ENCODE results near the gene CASK.

Gene CASK

DNA sequence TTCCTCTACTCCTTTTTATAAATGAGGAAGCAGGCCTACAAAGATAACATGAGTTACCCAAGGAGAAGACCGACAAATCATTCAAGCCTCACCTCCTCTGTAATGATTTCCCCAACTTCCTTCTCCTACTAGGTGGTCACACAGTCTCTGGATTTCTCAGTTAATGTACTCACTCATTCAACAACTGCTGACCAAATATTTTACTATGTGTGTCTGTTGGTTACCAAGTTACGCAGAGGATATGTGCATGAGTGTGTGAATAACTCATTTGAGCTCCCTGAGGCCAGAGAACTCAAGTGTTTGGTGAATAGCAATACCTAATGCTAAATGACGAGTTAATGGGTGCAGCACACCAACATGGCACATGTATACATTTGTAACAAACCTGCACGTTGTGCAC, 10.4 kb downstream of the CASK start:
- DNase-seq (ENCODE audit: low read depth): peak; percentile 9

DNA sequence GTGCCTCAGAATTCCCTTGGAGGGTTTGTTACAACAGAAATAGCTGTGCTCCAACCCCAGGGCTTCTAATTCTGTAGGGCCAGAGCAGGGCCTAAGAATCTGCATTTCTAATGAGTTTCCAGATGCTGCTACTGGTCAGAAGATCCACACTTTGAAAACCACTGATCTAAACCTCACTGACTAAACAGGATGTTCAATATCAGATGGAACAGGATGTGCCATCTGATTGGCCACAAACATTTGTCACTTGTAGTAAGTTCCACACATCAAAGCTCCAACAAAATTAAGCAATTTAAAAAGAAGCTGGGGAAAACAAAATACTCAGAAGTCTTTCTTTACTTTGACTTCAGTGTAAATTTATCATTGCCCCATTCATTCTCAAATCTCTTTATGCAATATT, 14.3 kb downstream of the CASK start:
- no peak for DNase-seq (ENCODE audit: low read depth)

DNA sequence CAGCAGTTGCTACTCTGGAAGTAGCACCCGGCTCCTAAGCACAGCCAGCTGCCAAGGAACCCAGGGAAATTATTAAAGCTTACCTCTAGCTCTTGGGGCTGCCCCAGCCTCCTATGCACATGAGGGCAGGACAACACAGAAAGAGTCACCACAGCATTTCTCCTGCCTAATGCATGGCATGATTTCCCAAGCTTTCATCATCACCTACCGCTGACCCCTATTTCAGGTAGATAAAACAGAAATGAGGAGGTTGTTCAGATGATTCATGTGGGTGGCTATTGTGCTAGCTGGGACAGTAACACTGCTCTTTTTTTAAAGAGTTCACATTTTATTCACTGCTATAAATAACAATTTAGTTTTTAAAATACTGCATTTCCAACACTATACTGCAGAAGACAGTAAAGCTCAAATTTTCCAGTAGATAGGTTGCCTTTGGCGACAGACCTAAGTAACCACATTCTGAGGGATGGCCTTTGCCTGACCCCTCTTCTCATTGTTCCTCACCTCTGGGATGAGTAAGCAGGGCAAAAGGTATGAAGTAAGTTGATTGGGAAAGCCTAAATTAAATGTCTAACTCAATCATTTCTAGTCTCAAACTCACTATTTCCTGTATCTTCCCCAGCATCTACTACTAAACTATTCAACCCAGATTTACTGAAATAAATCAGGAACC, 16.7 kb downstream of the CASK start:
- DNase-seq (ENCODE audit: low read depth): peak; percentile 8

DNA sequence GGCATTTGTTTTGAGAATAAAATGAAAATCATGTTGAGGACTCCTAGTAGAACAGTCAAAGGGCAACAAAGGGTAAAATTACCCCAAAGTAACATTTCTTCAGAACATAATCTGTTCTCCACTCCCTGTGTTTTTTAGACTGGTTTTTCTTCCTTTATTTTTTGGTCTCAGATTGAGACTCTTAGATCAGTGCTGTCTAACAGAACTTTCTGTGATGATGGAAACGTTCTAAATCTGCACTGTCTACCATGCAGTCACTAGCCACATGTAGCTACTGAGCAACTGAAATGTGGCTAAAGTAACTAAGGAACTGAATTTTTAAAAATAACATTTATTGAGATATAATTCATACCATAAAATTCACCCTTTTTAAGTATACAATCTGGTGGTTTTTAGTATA, 19.8 kb downstream of the CASK start:
- DNase-seq (ENCODE audit: low read depth): no peak

DNA sequence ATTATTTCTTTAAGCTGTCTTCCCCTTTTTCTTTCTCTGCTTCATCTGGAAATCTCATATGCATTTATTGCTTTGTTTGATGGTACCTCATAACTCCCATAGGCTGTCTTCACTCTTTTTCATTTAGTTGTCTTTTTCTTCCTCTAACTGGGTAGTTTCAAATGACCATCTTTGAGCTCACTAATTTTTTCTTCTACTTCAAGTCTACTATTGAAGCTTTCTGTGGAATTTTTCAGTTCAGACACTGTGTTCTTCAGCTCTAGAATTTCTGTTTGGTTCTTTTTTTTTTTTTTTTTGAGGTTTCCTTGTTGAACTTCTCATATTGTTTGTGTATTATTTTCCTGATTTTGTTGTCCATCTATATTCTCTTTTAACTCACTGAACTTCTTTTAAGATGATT, 23.0 kb downstream of the CASK start:
- no peak for DNase-seq (ENCODE audit: low read depth)

DNA sequence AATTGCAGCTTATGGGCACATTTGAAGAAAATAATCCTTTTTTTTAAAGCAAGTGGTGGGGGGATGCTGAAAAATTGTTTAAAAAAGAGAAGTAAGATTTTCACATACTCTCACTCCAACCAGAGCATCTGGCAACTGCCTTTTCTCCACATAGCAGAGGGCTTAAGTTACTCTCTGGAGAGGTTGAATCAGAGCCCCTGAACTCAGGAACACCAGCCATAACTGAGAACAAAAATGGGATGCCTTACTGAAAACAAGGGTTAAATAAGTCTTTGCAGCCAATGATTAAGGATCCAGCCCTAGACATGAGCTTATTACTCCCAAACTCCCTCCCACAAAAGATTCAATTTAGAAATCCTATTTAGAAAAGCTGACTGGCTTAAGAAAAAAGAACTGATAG, 27.5 kb downstream of the CASK start:
- DNase-seq (ENCODE audit: low read depth): no peak

DNA sequence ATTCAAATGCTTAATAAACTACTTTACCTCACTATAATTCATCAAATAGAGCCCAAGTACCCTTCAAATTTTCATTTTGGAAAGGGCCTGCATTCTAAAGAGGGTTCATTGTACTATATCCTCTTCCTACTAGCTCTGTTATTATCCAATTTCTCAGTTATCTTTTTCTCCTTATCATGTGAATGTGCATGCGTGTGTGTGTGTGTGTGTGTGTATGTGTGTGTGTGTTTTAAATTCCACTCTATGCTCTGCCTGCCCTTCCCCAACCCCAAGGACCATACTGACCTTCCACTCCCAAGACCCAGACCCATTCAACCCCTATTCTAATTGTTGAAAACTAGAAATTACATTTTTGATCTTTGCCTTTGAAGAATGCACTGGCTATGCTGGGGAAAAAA, 33.3 kb downstream of the CASK start:
- no peak for DNase-seq (ENCODE audit: low read depth)

DNA sequence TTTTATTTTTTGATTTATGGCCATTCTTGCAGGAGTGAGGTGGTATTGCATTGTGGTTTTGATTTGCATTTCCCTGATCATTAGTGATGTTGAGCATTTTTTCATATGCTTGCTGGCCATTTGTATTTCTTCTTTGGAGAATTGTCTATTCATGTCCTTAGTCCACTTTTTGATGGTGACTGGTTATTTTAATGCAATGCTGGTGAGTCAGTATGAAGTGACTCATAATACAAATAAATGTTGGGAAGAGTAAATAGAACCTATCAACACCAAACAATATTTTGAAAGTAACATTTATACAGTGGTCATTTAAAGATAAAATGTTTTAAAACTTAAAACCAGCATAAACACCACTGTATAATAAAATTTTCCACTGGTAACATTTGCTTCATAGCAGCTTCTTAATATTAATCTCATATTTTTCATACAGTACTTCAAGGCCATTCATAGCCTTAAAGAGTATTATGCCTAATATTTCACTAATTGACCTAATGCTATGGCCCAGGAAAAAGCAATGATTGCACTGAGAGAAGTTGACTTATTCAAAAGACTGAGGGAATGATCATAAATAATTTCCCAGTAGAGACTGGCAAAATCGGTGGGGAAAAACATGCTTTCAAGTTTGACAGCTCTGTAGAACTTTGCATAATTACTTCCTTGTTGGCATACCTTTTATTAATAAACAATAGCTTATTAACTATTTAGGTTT, 33.9 kb downstream of the CASK start:
- peak; percentile 58 for DNase-seq (ENCODE audit: low read depth)

DNA sequence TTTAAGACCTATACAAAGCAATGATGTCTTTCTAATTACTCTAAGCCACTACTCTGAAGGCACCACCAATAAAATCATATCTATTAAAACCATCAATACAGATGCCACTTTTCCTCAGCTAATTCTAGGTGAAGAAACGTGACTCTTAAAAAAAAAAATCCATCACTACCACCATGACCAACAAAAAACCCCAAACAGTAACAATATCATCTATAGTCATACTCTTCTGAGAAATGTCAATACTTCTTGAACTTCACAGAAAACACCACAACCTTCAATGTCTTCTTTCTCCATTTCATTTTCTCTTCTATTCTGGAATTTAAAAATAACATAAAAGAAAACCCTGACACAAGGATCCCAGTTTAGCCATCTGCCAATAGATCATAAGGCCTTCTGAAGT, 35.7 kb downstream of the CASK start:
- no peak for DNase-seq (ENCODE audit: low read depth)

DNA sequence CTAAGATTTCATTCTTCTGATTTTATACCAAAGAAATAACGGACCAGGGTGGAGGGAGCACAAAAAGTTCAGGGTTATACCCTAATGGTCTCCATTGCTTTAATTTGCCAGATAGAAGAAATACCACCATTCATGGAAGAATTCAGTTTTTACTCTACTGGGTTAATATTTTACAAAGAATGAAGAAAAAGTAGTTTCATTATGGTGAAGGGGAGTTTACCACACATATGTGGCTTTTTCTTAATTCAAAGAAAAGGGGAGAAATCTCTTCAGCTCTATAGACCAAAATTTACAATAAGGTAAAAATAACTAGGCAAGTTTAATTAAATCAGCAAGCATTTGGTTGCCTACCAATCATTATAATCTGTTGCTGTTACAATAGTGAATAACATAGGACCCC, 37.6 kb downstream of the CASK start:
- DNase-seq (ENCODE audit: low read depth): no peak

DNA sequence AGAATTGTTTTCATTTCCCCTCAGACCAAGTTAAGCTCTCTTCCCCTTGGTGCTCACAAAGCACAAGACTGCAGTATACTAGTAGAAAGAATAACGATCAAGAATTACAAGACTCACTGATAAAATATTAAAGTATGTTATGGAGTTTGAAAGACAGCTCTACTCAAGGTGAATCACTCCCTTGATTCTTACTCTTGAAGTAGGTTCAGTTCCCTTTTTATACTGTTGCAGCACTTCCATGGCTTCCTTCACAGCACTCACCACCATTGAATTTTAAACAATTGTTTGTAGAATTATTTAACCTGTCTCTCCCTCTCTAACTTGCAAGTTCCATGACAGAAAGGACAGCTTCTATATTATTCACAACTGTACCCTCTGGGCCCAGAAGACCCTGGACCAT, 42.2 kb downstream of the CASK start:
- DNase-seq (ENCODE audit: low read depth): no peak

DNA sequence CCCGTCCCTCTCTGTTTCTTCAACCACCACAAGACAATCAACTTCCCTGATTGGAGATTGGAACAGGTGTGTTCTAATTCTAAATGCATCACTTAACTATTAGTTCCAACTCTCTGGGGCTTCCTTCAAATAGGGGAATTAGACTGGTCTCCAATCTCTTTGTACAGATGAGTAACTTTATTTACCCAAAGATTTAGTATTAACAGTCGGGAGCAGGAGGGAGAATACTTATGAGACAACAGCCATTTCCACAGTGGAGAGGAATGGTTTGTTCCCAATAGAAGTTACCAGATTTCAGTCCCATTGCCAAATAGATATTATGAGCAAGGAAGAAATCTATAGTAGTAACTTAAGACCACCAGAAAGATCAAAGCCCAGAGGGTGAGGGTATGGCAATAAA, 46.2 kb downstream of the CASK start:
- no peak for DNase-seq (ENCODE audit: low read depth)

DNA sequence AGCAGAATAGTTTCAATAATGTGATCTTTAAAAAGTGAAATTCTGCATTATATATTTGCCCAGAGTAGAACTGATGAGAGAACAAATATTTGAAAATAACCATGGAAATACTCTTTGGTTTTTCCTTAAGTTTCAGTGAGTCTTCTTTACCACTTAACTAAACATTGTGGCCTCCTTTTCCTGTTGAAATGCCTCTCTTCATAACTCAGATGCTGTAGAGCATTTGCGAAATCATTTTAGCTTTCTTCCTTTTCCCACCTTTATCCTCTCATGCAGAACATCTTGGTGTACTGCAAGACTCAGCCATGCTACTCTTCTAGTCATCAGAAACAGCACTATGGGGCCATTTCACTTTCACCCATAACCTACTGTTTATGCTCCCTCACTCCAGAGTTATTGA, 48.2 kb downstream of the CASK start:
- peak; percentile 4 for DNase-seq (ENCODE audit: low read depth)

DNA sequence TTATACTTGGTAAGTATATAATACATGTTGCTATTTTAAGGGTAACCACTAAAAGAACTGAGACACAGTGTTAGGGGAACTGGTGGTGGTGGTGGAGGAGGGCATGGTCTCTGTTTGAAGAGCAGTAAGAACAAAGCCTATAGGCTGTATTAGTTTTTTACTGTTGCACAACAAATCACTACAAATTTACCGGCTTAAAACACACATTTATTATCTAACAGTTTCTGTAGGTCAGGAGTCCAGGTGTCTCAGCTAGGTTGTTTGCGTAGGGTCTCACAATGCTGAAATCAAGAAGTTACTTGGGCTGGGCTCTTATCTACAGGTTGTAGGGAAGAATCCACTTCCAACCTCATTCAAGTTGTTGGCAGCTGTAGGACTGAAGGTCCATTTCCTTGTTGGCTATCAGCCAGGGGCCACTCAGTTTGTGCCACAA, 52.6 kb downstream of the CASK start:
- DNase-seq (ENCODE audit: low read depth): no peak

DNA sequence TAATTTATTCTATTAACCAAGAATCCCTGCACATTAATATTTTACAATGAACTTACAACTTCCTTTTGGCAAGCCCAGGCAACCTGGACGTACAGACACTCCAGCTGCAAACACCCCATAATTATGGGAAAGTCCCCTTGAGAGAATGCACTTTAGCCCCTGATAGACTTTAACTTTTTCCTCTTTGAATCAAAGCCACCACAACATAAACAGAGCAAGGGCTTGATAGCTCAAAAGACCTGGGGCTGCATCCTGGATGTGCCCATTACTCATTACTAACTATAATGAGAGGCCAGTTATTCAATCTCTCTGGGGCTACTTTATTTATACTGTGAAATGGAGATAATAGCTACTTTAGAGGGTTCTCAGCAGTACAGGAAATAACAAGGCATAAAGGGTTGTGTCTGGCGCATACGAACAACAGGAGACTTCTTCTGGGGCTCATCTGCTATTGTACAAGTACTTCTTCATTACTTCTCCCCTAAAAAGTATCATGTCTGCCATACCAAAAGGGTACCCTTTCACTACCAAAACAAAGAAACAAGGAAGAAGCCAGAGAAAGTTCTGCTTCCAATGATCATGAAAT, 54.9 kb downstream of the CASK start:
- DNase-seq (ENCODE audit: low read depth): no peak

DNA sequence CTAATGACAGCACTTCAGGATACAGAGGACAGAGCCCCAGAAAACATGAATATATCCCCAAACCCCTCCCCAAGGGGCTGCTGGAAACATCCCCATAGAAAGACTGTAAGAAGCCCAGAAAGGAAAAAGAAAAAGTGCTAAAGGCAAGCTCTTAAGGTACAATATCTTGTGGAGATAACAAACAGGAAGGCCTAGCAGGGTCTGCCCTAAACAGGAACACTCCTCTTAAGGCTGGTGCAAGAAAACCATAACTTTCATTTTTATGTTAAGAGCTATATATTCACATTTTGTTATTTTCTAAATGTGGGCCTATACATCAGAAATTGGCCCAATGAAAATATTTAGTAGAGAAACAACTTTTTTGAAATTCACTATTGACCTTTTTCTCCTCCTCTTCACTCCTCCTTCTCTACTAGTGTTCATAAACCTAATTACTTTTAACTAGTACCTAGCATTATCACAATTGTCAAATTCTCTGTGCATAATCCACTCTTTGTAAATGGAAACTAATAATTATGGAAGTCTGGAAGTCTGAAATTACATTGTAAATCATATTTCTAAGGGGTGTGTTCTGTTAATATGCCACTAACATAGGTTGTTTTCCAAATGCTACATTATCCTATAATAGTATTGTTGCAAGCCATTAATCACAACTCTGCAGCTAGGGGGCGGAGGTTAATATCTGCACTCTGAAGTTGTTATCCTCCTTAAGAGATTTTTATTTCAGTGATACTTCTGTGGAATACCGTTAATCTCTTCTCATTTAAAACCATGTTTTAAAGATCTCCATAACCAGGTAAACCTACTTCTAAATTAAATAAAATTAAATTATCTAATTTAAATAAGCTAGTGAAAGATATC, 59.8 kb downstream of the CASK start:
- DNase-seq (ENCODE audit: low read depth): no peak

DNA sequence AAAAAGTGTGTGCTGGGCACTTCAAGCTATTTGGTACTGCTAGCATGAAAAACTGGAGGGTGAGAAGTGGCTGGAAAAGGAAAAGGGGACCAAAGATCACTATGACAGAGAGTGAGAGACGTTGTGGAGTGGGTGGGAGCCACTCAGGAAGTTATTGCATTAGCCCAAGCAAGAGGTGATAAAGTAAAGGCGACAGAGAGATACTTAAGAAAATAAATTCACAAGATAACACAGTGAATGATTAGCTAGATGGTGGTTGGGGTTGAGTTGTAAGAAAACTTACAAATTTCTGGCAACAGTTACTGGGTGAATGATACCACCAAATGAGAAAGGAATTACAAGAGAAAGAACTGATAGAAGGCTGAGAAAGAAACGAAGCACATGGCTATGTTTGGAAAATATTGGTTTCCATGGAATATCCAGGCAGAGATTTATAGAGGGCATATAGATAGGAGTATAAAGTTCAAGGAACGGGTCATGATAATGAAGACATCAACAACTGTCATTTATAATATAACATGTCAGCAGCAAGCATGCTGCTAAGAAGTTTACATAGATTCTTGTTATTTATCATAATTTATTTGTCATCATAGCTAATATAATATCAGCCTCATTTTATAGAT, 60.7 kb downstream of the CASK start:
- no peak for DNase-seq (ENCODE audit: low read depth)

DNA sequence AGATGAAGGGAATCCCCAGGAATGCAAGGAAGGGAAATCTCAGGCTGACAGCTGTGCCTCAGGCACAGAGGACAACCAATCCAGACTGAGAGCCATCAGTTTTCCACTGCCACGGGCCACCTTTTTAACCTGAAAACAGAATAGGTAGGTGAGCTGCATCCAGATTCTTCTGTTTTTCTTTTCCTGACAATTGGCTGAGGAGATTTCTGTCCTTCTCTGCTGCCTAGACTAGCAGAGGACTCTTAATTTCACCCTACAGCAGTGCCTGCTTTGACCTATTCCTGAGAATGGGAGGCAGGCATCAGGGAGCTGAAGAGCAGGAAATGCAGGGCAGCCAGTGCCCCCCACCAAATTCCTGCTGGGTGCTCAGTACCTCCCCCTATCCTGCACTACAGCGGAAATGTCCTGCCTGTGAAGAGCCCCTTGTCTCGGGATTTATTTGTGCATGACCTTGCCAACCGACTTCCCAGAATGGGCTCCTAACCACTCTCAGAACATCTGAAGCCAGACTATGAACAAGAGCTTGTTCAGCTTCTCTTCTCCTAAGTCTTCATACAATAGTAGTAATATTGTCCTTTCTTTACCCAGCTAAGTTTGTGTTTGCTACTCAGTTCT, 65.1 kb downstream of the CASK start:
- no peak for DNase-seq (ENCODE audit: low read depth)

DNA sequence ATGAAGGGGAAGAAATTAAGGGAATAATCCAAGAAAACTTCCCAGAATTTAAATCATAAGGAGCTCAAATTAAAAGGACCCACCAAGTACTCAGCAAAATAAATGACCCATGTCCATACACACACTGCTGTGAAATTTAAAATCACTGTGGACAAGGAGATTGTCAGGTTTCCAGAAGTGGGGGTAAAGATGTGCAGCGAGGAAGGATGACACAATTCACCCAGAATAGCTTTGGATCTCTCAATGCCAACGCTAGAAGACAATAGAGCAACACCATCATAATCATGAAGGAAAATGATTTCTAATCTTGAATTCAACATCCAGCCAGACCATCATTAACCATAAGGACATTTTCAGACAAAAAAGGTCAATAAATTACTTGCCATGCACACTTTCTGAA, 65.7 kb downstream of the CASK start:
- DNase-seq (ENCODE audit: low read depth): no peak

DNA sequence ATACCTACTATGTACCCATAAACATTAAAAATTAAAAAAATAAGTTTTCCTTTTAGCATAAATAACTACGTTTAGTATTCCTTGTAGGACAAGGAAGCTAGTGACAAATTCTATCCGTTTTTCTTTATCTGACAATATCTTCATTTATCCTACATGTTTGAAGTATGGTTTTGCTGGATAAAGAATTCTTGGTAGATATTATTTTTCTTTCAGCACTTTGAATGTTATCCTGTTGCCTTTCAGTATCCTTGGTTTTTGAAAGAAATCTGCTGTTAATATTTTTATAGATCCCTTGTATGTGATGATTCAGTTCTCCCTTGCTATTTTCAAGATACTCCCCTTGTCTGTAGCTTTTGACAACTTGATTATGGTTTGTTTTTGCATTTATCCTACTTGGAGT, 76.6 kb downstream of the CASK start:
- no peak for DNase-seq (ENCODE audit: low read depth)

DNA sequence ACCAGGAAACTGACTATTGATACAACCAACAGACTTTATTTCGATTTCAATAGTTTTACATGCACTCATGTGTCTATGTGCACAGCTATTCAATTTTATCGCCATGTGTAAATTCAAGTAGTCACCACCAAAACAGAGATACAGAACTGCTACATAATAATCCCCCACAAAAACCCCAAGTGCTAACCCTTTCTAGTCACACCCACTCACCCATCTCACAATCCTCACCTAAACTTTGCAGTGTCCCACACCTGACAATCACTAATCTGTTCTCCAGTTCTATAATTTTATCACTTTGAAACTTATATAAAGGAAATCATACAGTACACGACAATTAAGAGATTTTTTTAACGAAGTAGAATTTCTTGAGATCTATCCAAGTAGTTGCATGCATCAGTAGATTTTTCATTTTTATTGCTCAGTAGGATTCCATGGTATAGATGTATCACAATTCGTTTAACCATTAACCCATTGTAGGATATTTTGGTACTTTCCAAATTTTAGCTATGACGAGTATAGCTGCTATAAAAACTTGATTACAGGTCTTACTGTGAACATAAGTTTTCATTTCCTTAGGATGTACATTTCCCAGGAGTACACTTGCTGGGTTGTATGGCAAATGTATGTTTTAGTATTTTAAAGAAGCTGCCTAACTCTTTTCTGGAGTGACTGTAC, 85.9 kb downstream of the CASK start:
- DNase-seq (ENCODE audit: low read depth): no peak

All from ELR (cell line).